ENCODE results near the gene SUGCT.

DNA sequence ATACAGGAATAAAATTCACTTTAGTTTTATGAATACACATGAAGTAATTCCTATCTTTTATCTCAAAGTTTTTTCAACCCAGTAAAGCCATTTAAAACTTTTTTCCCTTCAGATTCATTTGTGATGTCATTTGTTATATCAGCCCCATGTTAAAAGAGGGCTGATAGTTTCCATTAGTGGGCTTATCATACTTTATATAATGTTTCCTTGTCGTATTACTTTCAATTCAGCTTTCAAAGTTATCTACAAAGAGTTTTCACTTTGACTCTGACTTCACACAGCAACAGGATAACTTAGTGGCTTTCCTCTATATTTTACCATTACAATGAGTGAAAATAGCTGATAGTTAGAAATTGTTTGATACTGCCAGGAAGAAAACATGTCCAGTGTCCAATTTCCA, 484.8 kb downstream of the SUGCT start:
- TF ChIP-seq, protein P1, sequence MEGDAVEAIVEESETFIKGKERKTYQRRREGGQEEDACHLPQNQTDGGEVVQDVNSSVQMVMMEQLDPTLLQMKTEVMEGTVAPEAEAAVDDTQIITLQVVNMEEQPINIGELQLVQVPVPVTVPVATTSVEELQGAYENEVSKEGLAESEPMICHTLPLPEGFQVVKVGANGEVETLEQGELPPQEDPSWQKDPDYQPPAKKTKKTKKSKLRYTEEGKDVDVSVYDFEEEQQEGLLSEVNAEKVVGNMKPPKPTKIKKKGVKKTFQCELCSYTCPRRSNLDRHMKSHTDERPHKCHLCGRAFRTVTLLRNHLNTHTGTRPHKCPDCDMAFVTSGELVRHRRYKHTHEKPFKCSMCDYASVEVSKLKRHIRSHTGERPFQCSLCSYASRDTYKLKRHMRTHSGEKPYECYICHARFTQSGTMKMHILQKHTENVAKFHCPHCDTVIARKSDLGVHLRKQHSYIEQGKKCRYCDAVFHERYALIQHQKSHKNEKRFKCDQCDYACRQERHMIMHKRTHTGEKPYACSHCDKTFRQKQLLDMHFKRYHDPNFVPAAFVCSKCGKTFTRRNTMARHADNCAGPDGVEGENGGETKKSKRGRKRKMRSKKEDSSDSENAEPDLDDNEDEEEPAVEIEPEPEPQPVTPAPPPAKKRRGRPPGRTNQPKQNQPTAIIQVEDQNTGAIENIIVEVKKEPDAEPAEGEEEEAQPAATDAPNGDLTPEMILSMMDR (IDR thresholded peaks at IDR 0.05): no peak
- TF ChIP-seq POLR2AphosphoS5 (IDR thresholded peaks at IDR 0.05): no peak
